ENCODE measurements around the gene EIF4E2.

Gene EIF4E2

DNA sequence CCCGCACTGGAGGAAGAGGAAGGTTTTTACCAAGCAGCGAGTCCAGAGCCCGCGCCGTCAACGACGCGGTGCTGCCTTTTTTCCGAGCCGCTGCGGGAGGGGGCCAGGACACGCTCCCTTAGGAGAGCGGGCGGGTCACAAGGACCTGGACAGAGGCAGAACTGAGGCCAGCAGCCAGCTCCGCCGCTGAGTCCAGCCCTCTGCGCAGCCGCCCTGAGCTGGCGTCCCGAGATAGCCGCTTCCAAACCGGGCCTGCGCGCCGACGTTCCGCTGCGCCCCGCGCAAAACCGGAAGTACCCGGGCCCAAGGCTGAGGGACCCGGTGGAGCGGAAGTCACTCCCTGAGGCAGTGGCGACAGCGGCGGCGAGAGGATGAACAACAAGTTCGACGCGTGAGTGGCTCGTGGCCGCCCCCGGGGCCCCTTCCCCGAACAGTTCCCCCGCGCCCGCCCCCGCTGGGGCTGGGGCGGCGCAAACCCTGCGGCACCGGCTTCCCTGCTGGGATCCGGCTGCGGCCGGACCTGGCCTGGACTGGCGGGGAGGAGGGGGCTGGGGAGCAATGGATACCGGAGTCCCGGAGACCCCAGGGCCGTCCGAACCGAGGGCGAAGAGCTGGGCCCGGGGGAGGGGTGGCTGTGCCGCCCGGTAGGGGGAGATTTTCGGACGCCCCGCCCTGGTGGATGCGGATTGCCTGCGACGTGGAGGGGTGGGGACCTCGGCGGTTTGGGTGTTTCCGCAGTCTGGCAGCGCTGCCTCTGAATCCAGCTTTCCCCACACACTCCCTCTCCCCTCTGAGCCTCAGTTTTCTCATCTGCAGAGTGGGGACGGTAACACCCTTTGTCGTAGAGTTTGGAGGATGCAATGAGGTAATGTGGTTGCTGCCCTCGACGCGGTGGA is at the start of gene EIF4E2, which contains the start of gene TIGD1:
TSS of gene EIF4E2 (plus strand) at position 336 of the 896 bp plus-strand sequence. CDS start at position 372, 36 bp downstream.
TSS of gene TIGD1 (minus strand) at position 204 of the 896 bp plus-strand sequence. CDS start 675 bp downstream, outside the sequence.
- peak; percentile 88 for DNase-seq (ENCODE audit: low read depth)

GRCh38 chr2:232501331-232501771 is 49.1 kb upstream of the EIF4E2 start:
- DNase-seq (ENCODE audit: low read depth) = no peak

GRCh38 chr2:232501794-232502390 is 48.6 kb upstream of the EIF4E2 start:
- no peak for DNase-seq (ENCODE audit: low read depth)

GRCh38 chr2:232502511-232502910 is 48.0 kb upstream of the EIF4E2 start:
- DNase-seq (ENCODE audit: low read depth) = no peak

- no peak for DNase-seq (ENCODE audit: low read depth)
Observed at GRCh38 chr2:232502911-232503808, 47.3 kb upstream of the EIF4E2 start.

DNA sequence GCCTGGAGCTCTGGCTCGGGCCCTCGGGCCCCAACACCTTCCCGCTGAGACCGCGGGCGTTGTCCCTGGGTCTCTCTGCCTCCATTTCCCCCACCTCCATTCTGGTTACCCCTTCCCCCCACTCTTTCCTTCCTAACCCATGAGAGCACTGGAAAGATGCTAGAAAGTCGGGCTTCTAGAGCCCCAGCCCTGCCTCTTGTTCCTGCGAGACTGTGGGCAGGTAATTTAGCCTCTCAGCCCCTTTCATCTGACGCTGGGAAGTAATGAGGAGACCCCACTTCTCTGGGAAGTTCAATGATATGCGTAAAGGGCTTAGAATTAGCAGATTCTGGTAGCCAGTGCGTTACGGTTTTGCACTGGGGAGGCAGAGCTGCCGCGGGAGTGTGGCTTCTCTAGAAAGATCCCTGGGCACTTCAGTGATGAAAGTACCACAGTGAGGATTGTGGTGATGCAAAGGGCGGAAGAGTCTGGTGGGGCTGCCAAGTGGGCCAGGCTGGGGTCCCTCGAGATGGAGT is 46.6 kb upstream of the EIF4E2 start:
- no peak for DNase-seq (ENCODE audit: low read depth)

DNA sequence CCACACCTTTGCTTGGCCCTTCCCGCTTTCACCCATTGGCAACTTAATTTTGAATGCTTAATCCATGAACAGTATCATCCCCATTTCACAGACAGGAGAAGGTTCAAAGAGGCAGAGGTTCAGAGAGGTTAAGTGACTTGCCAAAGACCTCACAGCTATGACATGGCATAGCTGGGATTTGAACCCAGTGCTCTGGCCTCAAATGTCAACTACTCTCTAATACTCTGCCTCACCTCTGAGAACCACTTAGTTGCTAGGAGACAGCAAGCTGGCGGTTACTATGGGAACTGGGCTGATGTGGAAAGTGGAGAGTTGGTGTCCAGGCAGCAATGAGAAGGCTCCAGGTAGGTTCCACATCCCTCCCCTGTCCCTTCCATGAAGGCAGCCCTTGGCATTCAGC is 46.1 kb upstream of the EIF4E2 start:
- no peak for DNase-seq (ENCODE audit: low read depth)

GRCh38 chr2:232505856-232506255 is 44.6 kb upstream of the EIF4E2 start:
- DNase-seq (ENCODE audit: low read depth) = no peak

DNA sequence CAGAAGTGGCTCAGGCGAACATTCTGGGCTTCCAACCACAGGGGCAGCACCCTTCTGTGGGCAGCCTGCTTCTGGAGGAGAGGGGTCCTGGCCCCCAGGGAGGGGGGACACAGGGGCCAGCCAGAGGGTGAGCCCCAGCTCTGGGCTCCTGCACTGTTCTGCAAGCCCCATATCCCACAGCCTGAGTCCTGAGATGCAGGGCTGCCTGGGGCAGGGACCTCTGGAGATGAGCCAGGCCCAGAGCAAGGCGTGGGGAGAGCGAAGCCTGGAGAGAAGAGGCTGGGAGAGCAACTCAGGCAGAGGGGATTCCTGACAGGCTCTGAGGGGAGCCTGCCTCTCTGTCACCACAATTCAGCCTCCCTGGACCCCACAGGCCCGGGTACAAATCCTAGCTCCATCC is 43.8 kb upstream of the EIF4E2 start:
- DNase-seq (ENCODE audit: low read depth) = no peak

- DNase-seq (ENCODE audit: low read depth) = no peak
Observed at GRCh38 chr2:232508251-232508650, 42.2 kb upstream of the EIF4E2 start.

- no peak for DNase-seq (ENCODE audit: low read depth)
Observed at GRCh38 chr2:232511336-232511890, 39.1 kb upstream of the EIF4E2 start.

- DNase-seq (ENCODE audit: low read depth) = no peak
Observed at GRCh38 chr2:232512602-232513001, 37.9 kb upstream of the EIF4E2 start.

- DNase-seq (ENCODE audit: low read depth) = no peak
Observed at GRCh38 chr2:232513353-232513752, 37.1 kb upstream of the EIF4E2 start.

DNA sequence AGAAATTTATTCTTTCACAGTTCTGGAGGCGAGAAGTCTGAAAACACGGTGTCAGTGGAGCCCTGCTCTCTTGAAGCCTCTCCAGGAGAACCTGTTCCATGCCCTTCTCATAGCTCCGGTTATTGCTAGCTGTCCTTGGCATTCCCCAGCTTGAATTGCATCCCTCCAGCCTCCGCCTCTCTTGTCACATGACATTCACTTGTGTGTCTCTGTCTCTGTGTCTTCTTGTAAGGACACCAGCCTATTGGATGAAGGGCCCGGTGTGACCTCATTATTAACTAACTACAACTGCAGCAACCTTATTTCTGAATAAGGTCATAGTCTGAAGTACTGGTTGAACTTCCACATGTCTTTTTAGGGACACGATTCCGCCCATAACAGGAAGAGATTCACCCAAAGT is 34.9 kb upstream of the EIF4E2 start:
- no peak for DNase-seq (ENCODE audit: low read depth)

DNA sequence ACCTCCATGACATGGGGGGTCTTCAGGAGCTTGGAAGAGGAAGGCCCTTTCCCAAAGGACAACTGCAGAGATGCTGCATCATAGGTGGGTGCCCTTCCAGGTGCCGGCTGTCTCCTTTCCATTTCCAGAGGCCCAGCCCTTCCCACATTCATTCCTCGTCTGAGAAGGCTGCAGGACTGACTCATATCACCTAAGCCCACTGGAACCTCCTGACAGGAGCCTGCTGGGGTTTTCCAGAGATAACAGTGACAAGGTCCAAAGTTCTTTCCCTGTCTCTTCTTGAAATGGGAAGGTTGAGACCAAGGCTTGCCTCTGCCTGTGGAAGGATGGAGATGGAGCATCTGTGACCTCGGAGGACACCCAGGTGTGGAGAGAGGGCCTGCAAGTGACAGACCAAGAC is 33.9 kb upstream of the EIF4E2 start:
- no peak for DNase-seq (ENCODE audit: low read depth)

GRCh38 chr2:232518844-232519243 is 31.6 kb upstream of the EIF4E2 start:
- no peak for DNase-seq (ENCODE audit: low read depth)

GRCh38 chr2:232519581-232520438 is 30.7 kb upstream of the EIF4E2 start, which contains the start of gene PRSS56:
PRSS56 (plus strand) TSS chr2:232520388; CDS start chr2:232520599, 211 bp downstream.
- DNase-seq (ENCODE audit: low read depth) = no peak

DNA sequence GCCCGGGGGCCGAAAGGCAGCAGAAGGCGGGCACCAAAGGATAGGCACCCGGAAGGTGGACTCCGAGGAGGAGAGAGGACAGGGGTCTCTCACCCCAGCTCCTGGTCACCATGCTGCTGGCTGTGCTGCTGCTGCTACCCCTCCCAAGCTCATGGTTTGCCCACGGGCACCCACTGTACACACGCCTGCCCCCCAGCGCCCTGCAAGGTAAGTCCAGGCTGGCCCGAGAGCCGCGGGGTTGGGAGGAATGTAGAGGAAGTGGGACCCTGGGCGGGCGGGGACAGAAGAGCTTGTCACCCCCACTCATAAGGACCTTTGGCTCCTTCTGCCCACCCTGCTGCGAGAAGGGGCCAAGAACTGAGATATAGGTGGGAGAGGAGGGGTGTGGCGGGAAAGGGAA is 30.0 kb upstream of the EIF4E2 start:
- no peak for DNase-seq (ENCODE audit: low read depth)

DNA sequence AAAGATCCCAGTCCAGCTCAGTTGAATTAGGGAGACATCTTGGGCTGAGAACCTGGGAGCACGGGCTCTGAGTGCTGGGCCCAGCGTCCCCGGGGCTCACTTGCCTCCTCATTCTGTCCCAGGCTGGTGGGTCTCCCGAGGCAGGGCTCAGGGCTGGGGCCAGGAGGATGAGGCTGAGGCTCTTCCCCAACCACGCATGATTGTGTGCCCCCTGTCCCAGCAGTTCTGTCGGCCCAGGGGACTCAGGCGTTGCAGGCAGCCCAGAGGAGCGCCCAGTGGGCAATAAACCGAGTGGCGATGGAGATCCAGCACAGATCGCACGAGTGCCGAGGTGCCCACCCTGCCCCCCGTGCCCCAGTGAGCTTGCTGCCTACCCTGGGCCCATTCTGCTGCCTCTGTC is 29.4 kb upstream of the EIF4E2 start:
- DNase-seq (ENCODE audit: low read depth) = no peak

DNA sequence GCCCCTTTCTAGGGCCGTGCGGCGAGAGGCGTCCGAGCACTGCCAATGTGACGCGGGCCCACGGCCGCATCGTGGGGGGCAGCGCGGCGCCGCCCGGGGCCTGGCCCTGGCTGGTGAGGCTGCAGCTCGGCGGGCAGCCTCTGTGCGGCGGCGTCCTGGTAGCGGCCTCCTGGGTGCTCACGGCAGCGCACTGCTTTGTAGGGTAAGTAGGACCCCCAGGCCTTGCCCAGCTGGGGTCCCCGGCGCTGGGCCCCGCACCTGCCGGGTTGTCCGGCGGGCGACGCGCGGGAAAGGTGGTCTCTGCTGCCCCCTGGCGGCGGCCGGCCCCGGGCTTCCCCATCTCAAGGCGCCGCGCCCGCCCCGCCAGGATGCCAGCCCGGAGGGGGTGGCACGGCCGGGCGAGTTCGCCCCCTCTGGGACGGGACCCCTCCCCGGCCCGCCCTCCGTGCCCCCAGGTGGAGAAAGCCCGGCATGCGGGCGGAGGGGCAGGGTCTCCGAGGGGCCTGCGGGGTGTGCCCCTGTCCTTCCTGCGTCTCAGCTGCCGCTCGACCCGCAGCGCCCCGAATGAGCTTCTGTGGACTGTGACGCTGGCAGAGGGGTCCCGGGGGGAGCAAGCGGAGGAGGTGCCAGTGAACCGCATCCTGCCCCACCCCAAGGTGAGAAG is 28.4 kb upstream of the EIF4E2 start:
- no peak for DNase-seq (ENCODE audit: low read depth)

Measured in CMK (cell line).